Measurements from ENCODE around the gene CHIC2.

GRCh38 chr4:54063229-54063628 lies 1.2 kb downstream of the CHIC2 start:
- TF ChIP-seq, protein P1, sequence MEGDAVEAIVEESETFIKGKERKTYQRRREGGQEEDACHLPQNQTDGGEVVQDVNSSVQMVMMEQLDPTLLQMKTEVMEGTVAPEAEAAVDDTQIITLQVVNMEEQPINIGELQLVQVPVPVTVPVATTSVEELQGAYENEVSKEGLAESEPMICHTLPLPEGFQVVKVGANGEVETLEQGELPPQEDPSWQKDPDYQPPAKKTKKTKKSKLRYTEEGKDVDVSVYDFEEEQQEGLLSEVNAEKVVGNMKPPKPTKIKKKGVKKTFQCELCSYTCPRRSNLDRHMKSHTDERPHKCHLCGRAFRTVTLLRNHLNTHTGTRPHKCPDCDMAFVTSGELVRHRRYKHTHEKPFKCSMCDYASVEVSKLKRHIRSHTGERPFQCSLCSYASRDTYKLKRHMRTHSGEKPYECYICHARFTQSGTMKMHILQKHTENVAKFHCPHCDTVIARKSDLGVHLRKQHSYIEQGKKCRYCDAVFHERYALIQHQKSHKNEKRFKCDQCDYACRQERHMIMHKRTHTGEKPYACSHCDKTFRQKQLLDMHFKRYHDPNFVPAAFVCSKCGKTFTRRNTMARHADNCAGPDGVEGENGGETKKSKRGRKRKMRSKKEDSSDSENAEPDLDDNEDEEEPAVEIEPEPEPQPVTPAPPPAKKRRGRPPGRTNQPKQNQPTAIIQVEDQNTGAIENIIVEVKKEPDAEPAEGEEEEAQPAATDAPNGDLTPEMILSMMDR (IDR thresholded peaks at IDR 0.05; ENCODE audit: insufficient read depth, low read length): no peak
- no peak for TF ChIP-seq POLR2AphosphoS5 (IDR thresholded peaks at IDR 0.05; ENCODE audit: low read depth)
